ENCODE measurements around the gene RIMS3.

RIMS3 gene

GRCh38 chr1:40663324-40664166 lies 1.9 kb downstream of the RIMS3 start:
- TF ChIP-seq EZH2phosphoT487 (conservative IDR thresholded peaks at IDR 0.05; ENCODE audit: low read length) (no peak), CTCF (IDR thresholded peaks at IDR 0.05; ENCODE audit: insufficient read depth, low read length, poor library complexity, severe bottlenecking) (no peak)
- H3K9ac ChIP-seq (ENCODE audit: low read length), result no peak overlapping the region
- H3K79me2 ChIP-seq (ENCODE audit: insufficient read depth, low read length), result no peaks in the 10 kb centered on the region
- H2AFZ ChIP-seq (ENCODE audit: low read depth, low read length, severe bottlenecking), result no peak overlapping the region
- no peaks in the 10 kb centered on the region for H4K20me1 ChIP-seq (ENCODE audit: low read depth, low read length)
- H3K36me3 ChIP-seq (ENCODE audit: low read length), result no peaks in the 10 kb centered on the region
- no peaks in the 10 kb centered on the region for H3K9me2 ChIP-seq (replicated peaks; ENCODE audit: insufficient read depth, low read length)
- peak overlapping the region; percentile 3; the same call in 1 of the 2 replicates for H3K27ac ChIP-seq (ENCODE audit: low read depth, low read length)
- no peak overlapping the region for H3K4me2 ChIP-seq (ENCODE audit: low read depth, low read length, poor library complexity, severe bottlenecking)
- H3F3A ChIP-seq (ENCODE audit: insufficient read depth), result 0 out of 2 replicates have a peak, but pooled peaks cover 4% of the 10 kb centered on the region
- H3K4me3 ChIP-seq (ENCODE audit: insufficient read depth, low read length, poor library complexity, severe bottlenecking), result no peak overlapping the region
- H3K27me3 ChIP-seq (ENCODE audit: low read length), result no peaks in the 10 kb centered on the region
- H3K9me3 ChIP-seq (ENCODE audit: insufficient read depth, low read length), result no peaks in the 10 kb centered on the region

DNA sequence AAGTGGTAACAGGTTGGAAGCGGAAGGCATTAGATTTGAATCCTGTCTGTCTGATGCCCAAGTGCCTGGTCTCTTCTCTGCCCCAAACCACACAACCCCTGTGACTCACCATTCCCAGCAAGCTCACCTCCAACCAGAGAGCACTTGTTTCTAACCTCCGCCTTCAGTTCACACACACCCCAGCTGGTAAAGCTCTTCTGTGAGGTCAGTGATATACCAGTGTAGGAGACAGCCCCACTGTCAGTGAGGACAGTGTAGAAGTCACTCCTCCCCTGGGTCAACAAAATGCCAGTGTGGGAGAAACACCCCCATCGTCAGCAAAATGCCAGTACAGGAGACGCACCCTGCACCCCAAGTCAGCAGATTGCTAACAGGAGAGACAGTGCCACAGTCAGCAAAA lies 2.6 kb downstream of the RIMS3 start:
- no peaks in the 10 kb centered on the region for H3K27me3 ChIP-seq (ENCODE audit: low read length)
- TF ChIP-seq EZH2phosphoT487 (conservative IDR thresholded peaks at IDR 0.05; ENCODE audit: low read length) (no peak), CTCF (IDR thresholded peaks at IDR 0.05; ENCODE audit: insufficient read depth, low read length, poor library complexity, severe bottlenecking) (no peak)
- no peaks in the 10 kb centered on the region for H4K20me1 ChIP-seq (ENCODE audit: low read depth, low read length)
- H2AFZ ChIP-seq (ENCODE audit: low read depth, low read length, severe bottlenecking), result no peak overlapping the region
- H3K9me2 ChIP-seq (replicated peaks; ENCODE audit: insufficient read depth, low read length), result no peaks in the 10 kb centered on the region
- no peak overlapping the region for H3K4me3 ChIP-seq (ENCODE audit: insufficient read depth, low read length, poor library complexity, severe bottlenecking)
- no peak overlapping the region for H3K27ac ChIP-seq (ENCODE audit: low read depth, low read length)
- H3K9ac ChIP-seq (ENCODE audit: low read length), result no peak overlapping the region
- no peak overlapping the region for H3K4me2 ChIP-seq (ENCODE audit: low read depth, low read length, poor library complexity, severe bottlenecking)
- no peaks in the 10 kb centered on the region for H3K79me2 ChIP-seq (ENCODE audit: insufficient read depth, low read length)
- 0 out of 2 replicates have a peak, but pooled peaks cover 4% of the 10 kb centered on the region for H3F3A ChIP-seq (ENCODE audit: insufficient read depth)
- H3K9me3 ChIP-seq (ENCODE audit: insufficient read depth, low read length), result no peaks in the 10 kb centered on the region
- no peaks in the 10 kb centered on the region for H3K36me3 ChIP-seq (ENCODE audit: low read length)

DNA sequence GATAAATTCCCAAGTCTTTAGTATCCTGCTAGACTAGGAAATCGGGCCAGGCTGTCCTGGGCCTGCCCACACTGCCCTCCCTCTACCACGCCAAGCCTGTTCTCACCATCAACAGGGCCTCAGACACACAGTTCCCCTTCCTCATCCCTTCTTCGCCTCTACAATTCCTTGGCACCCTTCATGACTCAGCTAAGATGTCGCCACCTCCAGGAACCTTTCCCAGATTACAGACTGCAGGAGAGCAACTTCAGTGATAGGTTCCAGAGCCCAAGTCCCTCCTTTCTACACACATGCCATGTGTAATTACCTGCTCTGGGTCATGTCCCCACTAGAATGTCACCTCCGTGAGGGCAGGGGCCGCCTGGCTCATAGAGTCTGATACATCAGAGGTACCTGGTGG lies 3.3 kb downstream of the RIMS3 start:
- no peaks in the 10 kb centered on the region for H3K9me2 ChIP-seq (replicated peaks; ENCODE audit: insufficient read depth, low read length)
- no peaks in the 10 kb centered on the region for H3K79me2 ChIP-seq (ENCODE audit: insufficient read depth, low read length)
- TF ChIP-seq EZH2phosphoT487 (conservative IDR thresholded peaks at IDR 0.05; ENCODE audit: low read length) (no peak), CTCF (IDR thresholded peaks at IDR 0.05; ENCODE audit: insufficient read depth, low read length, poor library complexity, severe bottlenecking) (no peak)
- 0 out of 2 replicates have a peak, but pooled peaks cover 4% of the 10 kb centered on the region for H3F3A ChIP-seq (ENCODE audit: insufficient read depth)
- H3K4me3 ChIP-seq (ENCODE audit: insufficient read depth, low read length, poor library complexity, severe bottlenecking), result no peak overlapping the region
- no peaks in the 10 kb centered on the region for H3K27me3 ChIP-seq (ENCODE audit: low read length)
- H2AFZ ChIP-seq (ENCODE audit: low read depth, low read length, severe bottlenecking), result no peak overlapping the region
- H3K27ac ChIP-seq (ENCODE audit: low read depth, low read length), result no peak overlapping the region
- H3K36me3 ChIP-seq (ENCODE audit: low read length), result no peaks in the 10 kb centered on the region
- H3K4me2 ChIP-seq (ENCODE audit: low read depth, low read length, poor library complexity, severe bottlenecking), result no peak overlapping the region
- no peaks in the 10 kb centered on the region for H3K9me3 ChIP-seq (ENCODE audit: insufficient read depth, low read length)
- no peaks in the 10 kb centered on the region for H4K20me1 ChIP-seq (ENCODE audit: low read depth, low read length)
- H3K9ac ChIP-seq (ENCODE audit: low read length), result no peak overlapping the region
